SK-N-SH (cell line): ENCODE results near the gene AACS. TPM values are rescaled to one million over a fixed set of nuclear protein-coding genes. Genes with fewer than 3 reads are reported as not detected.

ENCODE experiments used
- CTCF ChIA-PET: fragments of 300-600, 350-600 bp; formaldehyde crosslinking; extraction: SDS; loops from one replicate; lab custom pipeline; 2021; lab: Yijun Ruan, JAX
- POLR2A ChIA-PET: fragments of 350-600 bp; sonication (Branson Sonifier 250); formaldehyde crosslinking; extraction: SDS; loops from one replicate; lab custom pipeline; 2020; ENCODE audit warnings: antibody characterized with exemption, inconsistent platforms; lab: Yijun Ruan, JAX
- DNase-seq: peaks from one replicate; pipeline ENCODE4 v3.0.0; 2012
- H2AFZ ChIP-seq: fragments of 200-600 bp; sonication (generic); 2 replicates; pipeline ENCODE4 v1.8.1; 2016; ENCODE audit warnings: antibody characterized with exemption, mild to moderate bottlenecking, low read depth
- H3F3A ChIP-seq: fragments of 200-600 bp; sonication (generic); replicated peaks from 2 replicates; pipeline ENCODE3; 2016; ENCODE audit warnings: antibody characterized with exemption, mild to moderate bottlenecking; ENCODE audit not compliant: insufficient read depth
- H3K27ac ChIP-seq, 2 experiments: fragments of 200-500 bp in 1 of 2; fragments of 200-600 bp in 1 of 2; sonication (Bioruptor generic) in 1 of 2; sonication (generic), shearing (Covaris generic) in 1 of 2; 2 replicates each; pipeline versions ENCODE4 v1.5.1 to v1.6.1; 2014 to 2016; ENCODE audit warnings: low read depth in 2 of 2, inconsistent platforms in 1 of 2, low read length in 1 of 2, mild to moderate bottlenecking in 1 of 2, mixed read lengths in 1 of 2
- H3K27me3 ChIP-seq: fragments of 200-600 bp; sonication (generic), shearing (Covaris generic); 2 replicates; pipeline ENCODE4 v1.6.1; 2016; ENCODE audit warnings: mixed run types; ENCODE audit not compliant: insufficient read depth
- H3K36me3 ChIP-seq, 2 experiments: fragments of 200-500 bp in 1 of 2; fragments of 200-600 bp in 1 of 2; sonication (Bioruptor generic) in 1 of 2; sonication (generic) in 1 of 2; replicated peaks in 1 of 2; 2 replicates each; pipeline versions ENCODE3 to v1.5.1; 2014 to 2016; ENCODE audit warnings: low read length in 1 of 2, mild to moderate bottlenecking in 1 of 2; ENCODE audit not compliant: insufficient read depth in 2 of 2, control insufficient read depth in 1 of 2
- H3K4me1 ChIP-seq, 2 experiments: fragments of 200-500 bp in 1 of 2; fragments of 200-600 bp in 1 of 2; sonication (Bioruptor generic) in 1 of 2; sonication (generic), shearing (Covaris generic) in 1 of 2; 2 replicates each; pipeline versions ENCODE4 v1.5.1 to v1.6.1; 2014 to 2016; ENCODE audit warnings: low read depth in 1 of 2, low read length in 1 of 2, mixed run types in 1 of 2; ENCODE audit not compliant: insufficient read depth in 2 of 2, control insufficient read depth in 1 of 2
- H3K4me2 ChIP-seq: fragments of 200-600 bp; sonication (generic), shearing (Covaris generic); 2 replicates; pipeline ENCODE4 v1.6.1; 2017; ENCODE audit warnings: mixed run types
- H3K4me3 ChIP-seq, 2 experiments: fragments of 200-500 bp in 1 of 2; fragments of 200-600 bp in 1 of 2; sonication (Bioruptor generic) in 1 of 2; sonication (generic), shearing (Covaris generic) in 1 of 2; 2 replicates each; pipeline versions ENCODE4 v1.5.1 to v1.8.1; 2014 to 2016; ENCODE audit warnings: low read depth in 2 of 2, inconsistent platforms in 1 of 2, low read length in 1 of 2, mild to moderate bottlenecking in 1 of 2, mixed read lengths in 1 of 2, moderate library complexity in 1 of 2
- H3K79me2 ChIP-seq: fragments of 200-600 bp; sonication (generic); 2 replicates; pipeline ENCODE4 v1.8.1; 2017; ENCODE audit warnings: mild to moderate bottlenecking; ENCODE audit not compliant: insufficient read depth
- H3K9ac ChIP-seq: fragments of 200-600 bp; sonication (generic); 2 replicates; pipeline ENCODE4 v1.6.1; 2017; ENCODE audit warnings: mixed run types
- H3K9me2 ChIP-seq: fragments of 200-600 bp; sonication (generic); 2 replicates; pipeline ENCODE4 v1.6.1; 2017; ENCODE audit warnings: mixed run types
- H3K9me3 ChIP-seq: fragments of 200-600 bp; sonication (generic); 2 replicates; pipeline ENCODE4 v1.6.1; 2017; ENCODE audit warnings: mixed run types, mild to moderate bottlenecking, moderate library complexity
- H4K20me1 ChIP-seq: fragments of 200-600 bp; sonication (generic); 2 replicates; pipeline ENCODE4 v1.6.1; 2017; ENCODE audit warnings: mild to moderate bottlenecking, mixed run types; ENCODE audit not compliant: insufficient read depth
- CHD2 ChIP-seq: fragments of 150-350 bp; IDR thresholded peaks from 2 replicates; pipeline ENCODE4 v1.6.1; 2018; ENCODE audit warnings: low read length; ENCODE audit not compliant: partially characterized antibody
- ELF1 ChIP-seq: IDR thresholded peaks from 2 replicates; pipeline ENCODE4 v1.4.0; 2012
- EP300 ChIP-seq, 2 experiments: IDR thresholded peaks; 2 replicates each; pipeline versions ENCODE4 v1.4.0 to v1.6.1; 2012; ENCODE audit warnings: borderline replicate concordance in 1 of 2, low read depth in 1 of 2, low read length in 1 of 2
- EZH2phosphoT487 ChIP-seq: fragments of 200-600 bp; sonication (generic); IDR thresholded peaks from 2 replicates; pipeline ENCODE4 v1.6.1; 2017; ENCODE audit warnings: low read depth, mixed run types, mild to moderate bottlenecking, antibody characterized with exemption, moderate library complexity, borderline replicate concordance
- GATA2 ChIP-seq: sonication (generic); formaldehyde crosslinking; IDR thresholded peaks from 2 replicates; pipeline ENCODE4 v1.5.0; 2020; ENCODE audit warnings: mild to moderate bottlenecking, missing genetic modification reagents
- NRF1 ChIP-seq: IDR thresholded peaks from 2 replicates; pipeline ENCODE4 v1.6.1; 2012; ENCODE audit warnings: low read depth, mild to moderate bottlenecking, low read length
- POLR2AphosphoS5 ChIP-seq: IDR thresholded peaks from 2 replicates; pipeline ENCODE4 v1.6.1; 2012; ENCODE audit warnings: low read depth, low read length
- RAD21 ChIP-seq: IDR thresholded peaks from 2 replicates; pipeline ENCODE4 v1.6.1; 2012; ENCODE audit warnings: mild to moderate bottlenecking, low read length
- RCOR1 ChIP-seq: fragments of 150-350 bp; IDR thresholded peaks from 2 replicates; pipeline ENCODE4 v1.6.1; 2017; ENCODE audit warnings: antibody characterized with exemption, low read length
- SIN3A ChIP-seq: IDR thresholded peaks from 2 replicates; pipeline ENCODE4 v1.6.1; 2012; ENCODE audit warnings: low read depth, mild to moderate bottlenecking, low read length, moderate library complexity, borderline replicate concordance
- SMC3 ChIP-seq: IDR thresholded peaks from 2 replicates; pipeline ENCODE4 v1.6.1; 2012; ENCODE audit warnings: low read depth, low read length, improper control_type of control experiment
- TAF1 ChIP-seq: IDR thresholded peaks from 2 replicates; pipeline ENCODE4 v1.6.1; 2012; ENCODE audit warnings: low read depth, mild to moderate bottlenecking, low read length, moderate library complexity, borderline replicate concordance
- YY1 ChIP-seq: IDR thresholded peaks from 2 replicates; pipeline ENCODE4 v1.4.0; 2012; ENCODE audit warnings: low read depth, mild to moderate bottlenecking
- WGBS: methylation state at CpG from one replicate; pipeline ENCODE4 v1.1.6; 2017; ENCODE audit warnings: low lambda C conversion rate; 5-methylcytosine and 5-hydroxymethylcytosine counted together
- polyA plus RNA-seq, 3 experiments: library from polyadenylated mRNA; depleted of rRNA; stranded (reverse); fragments of >200 nt; gene quantifications; 2 replicates each; pipeline ENCODE4 v1.2.3, GENCODE V29; 2012
- TF ChIP-seq, protein P1 (sequence below): IDR thresholded peaks from 2 replicates; pipeline ENCODE4 v1.6.1; 2012; ENCODE audit warnings: mild to moderate bottlenecking, low read depth, low read length, moderate library complexity
- TF ChIP-seq, protein P2 (sequence below): fragments of 150-350 bp; IDR thresholded peaks from 2 replicates; pipeline ENCODE4 v1.6.1; 2017; ENCODE audit warnings: antibody characterized with exemption, low read length, low read depth, borderline replicate concordance

The AACS gene
- polyA plus RNA-seq, 1 of the 3 experiments (the other 2 are of a cell fraction): 17.3 TPM

DNA sequence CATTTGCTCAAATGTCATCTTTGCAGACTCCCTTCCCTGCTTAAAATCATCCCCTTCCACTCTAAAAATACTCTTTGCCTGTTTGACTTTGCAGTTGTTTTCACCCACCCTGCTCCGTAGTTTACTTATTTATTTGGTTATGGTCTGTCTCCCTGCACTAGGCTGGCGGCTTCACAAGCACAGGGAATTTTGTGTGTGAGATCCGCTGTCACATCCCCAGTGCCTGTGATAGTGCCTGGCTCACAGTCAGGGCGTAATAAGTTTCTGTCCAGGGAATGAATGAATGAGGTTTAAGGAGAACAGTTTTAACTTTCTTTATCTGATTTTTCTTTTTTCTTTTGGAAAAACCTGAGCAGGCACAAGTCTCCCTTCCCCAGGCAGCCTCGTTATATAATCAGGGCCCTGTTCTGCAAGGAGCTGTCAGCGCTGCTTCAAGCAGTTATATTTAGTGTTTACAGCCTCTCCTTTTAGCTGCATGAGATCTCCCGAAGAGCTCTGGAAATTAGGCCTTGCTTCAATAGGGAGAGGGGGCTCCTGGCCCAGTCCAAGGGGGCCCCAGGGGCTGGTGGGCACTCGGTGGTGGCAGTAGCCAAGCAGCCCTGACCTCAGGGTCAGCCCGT is 107.1 kb downstream of the AACS start:
- TF ChIP-seq EP300 (IDR thresholded peaks at IDR 0.05; ENCODE audit: borderline replicate concordance in 1 of 2, low read depth in 1 of 2, low read length in 1 of 2) (no peak), EZH2phosphoT487 (no peak), CHD2 (no peak), POLR2AphosphoS5 (no peak), RCOR1 (no peak), SMC3 (no peak), RAD21 (no peak), YY1 (no peak), ELF1 (no peak), SIN3A (no peak), TAF1 (no peak), NRF1 (no peak), GATA2 (CRISPR knock-in tag) (no peak)
- TF ChIP-seq, protein P1, sequence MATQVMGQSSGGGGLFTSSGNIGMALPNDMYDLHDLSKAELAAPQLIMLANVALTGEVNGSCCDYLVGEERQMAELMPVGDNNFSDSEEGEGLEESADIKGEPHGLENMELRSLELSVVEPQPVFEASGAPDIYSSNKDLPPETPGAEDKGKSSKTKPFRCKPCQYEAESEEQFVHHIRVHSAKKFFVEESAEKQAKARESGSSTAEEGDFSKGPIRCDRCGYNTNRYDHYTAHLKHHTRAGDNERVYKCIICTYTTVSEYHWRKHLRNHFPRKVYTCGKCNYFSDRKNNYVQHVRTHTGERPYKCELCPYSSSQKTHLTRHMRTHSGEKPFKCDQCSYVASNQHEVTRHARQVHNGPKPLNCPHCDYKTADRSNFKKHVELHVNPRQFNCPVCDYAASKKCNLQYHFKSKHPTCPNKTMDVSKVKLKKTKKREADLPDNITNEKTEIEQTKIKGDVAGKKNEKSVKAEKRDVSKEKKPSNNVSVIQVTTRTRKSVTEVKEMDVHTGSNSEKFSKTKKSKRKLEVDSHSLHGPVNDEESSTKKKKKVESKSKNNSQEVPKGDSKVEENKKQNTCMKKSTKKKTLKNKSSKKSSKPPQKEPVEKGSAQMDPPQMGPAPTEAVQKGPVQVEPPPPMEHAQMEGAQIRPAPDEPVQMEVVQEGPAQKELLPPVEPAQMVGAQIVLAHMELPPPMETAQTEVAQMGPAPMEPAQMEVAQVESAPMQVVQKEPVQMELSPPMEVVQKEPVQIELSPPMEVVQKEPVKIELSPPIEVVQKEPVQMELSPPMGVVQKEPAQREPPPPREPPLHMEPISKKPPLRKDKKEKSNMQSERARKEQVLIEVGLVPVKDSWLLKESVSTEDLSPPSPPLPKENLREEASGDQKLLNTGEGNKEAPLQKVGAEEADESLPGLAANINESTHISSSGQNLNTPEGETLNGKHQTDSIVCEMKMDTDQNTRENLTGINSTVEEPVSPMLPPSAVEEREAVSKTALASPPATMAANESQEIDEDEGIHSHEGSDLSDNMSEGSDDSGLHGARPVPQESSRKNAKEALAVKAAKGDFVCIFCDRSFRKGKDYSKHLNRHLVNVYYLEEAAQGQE: no peak
- TF ChIP-seq, protein P2, sequence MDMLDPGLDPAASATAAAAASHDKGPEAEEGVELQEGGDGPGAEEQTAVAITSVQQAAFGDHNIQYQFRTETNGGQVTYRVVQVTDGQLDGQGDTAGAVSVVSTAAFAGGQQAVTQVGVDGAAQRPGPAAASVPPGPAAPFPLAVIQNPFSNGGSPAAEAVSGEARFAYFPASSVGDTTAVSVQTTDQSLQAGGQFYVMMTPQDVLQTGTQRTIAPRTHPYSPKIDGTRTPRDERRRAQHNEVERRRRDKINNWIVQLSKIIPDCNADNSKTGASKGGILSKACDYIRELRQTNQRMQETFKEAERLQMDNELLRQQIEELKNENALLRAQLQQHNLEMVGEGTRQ: no peak
- Histone ChIP-seq H3K4me3 (no peak overlapping the region), H3K4me2 (no peak overlapping the region), H3K9ac (no peak overlapping the region), H4K20me1 (no peaks in the 10 kb centered on the region), H3K36me3 (no peaks in the 10 kb centered on the region), H3K4me1 (no peaks in the 10 kb centered on the region), H3K9me2 (no peaks in the 10 kb centered on the region), H2AFZ (no peak overlapping the region), H3K79me2 (no peaks in the 10 kb centered on the region), H3K27ac (no peak overlapping the region), H3K9me3 (no peaks in the 10 kb centered on the region), H3K27me3 (no peaks in the 10 kb centered on the region; the same call in 1 of the 2 replicates), H3F3A (no peaks in the 10 kb centered on the region)
- 34% methylated on average over 9 of the region's 9 CpGs for WGBS
- ChIA-PET CTCF (no interaction called here), POLR2A (no interaction called here)
- no peak for DNase-seq
